HL-60/S4 (cell line): Measurements from ENCODE around the gene DAPK1.

Experiments used
- in situ Hi-C: fragments of 300-500 bp; cut with MboI; formaldehyde crosslinking; loops from 2 replicates; pipeline ENCODE4 v1.14.3; 2022; ENCODE audit warnings: low sequenced_read_pairs

DAPK1 gene

GRCh38 chr9:87516222-87516925 lies 18.7 kb downstream of the DAPK1 start:
- in situ Hi-C loops, result no loop called here

- in situ Hi-C loops, result no loop called here
Observed at GRCh38 chr9:87516926-87517290, 19.2 kb downstream of the DAPK1 start.

- in situ Hi-C loops, result no loop called here
Observed at GRCh38 chr9:87517732-87518131, 20.1 kb downstream of the DAPK1 start.

- in situ Hi-C loops, result no loop called here
Observed at GRCh38 chr9:87518702-87519335, 21.2 kb downstream of the DAPK1 start.

GRCh38 chr9:87519461-87519860 lies 21.8 kb downstream of the DAPK1 start:
- in situ Hi-C loops, result no loop called here

GRCh38 chr9:87520172-87520683 lies 22.6 kb downstream of the DAPK1 start:
- in situ Hi-C loops, result no loop called here

- in situ Hi-C loops, result no loop called here
Observed at GRCh38 chr9:87521834-87522233, 24.2 kb downstream of the DAPK1 start.

- in situ Hi-C loops, result no loop called here
Observed at GRCh38 chr9:87524061-87524460, 26.4 kb downstream of the DAPK1 start.

- in situ Hi-C loops, result no loop called here
Observed at GRCh38 chr9:87525546-87526303, 28.1 kb downstream of the DAPK1 start.

GRCh38 chr9:87527211-87527916 lies 29.7 kb downstream of the DAPK1 start:
- in situ Hi-C loops, result no loop called here

- in situ Hi-C loops, result no loop called here
Observed at GRCh38 chr9:87528969-87529368, 31.3 kb downstream of the DAPK1 start.

GRCh38 chr9:87529671-87530070 lies 32.0 kb downstream of the DAPK1 start:
- in situ Hi-C loops, result no loop called here

GRCh38 chr9:87530716-87531115 lies 33.0 kb downstream of the DAPK1 start:
- in situ Hi-C loops, result no loop called here

- in situ Hi-C loops, result no loop called here
Observed at GRCh38 chr9:87531370-87532295, 34.0 kb downstream of the DAPK1 start.

GRCh38 chr9:87533271-87533670 lies 35.6 kb downstream of the DAPK1 start:
- in situ Hi-C loops, result no loop called here

GRCh38 chr9:87534036-87534435 lies 36.4 kb downstream of the DAPK1 start:
- in situ Hi-C loops, result no loop called here

GRCh38 chr9:87534957-87535356 lies 37.3 kb downstream of the DAPK1 start:
- in situ Hi-C loops, result no loop called here

- in situ Hi-C loops, result no loop called here
Observed at GRCh38 chr9:87535817-87536539, 38.3 kb downstream of the DAPK1 start.

- in situ Hi-C loops, result no loop called here
Observed at GRCh38 chr9:87537625-87538024, 40.0 kb downstream of the DAPK1 start.
